Measurements from ENCODE around the gene ICE2.

- TF ChIP-seq CTCF (conservative IDR thresholded peaks at IDR 0.05; ENCODE audit: low read depth in 2 of 2), result no peak
- no peak for TF ChIP-seq EZH2phosphoT487 (IDR thresholded peaks at IDR 0.05; ENCODE audit: unreplicated experiment)
- TF ChIP-seq ETS1 (IDR thresholded peaks at IDR 0.05), result no peak
- TF ChIP-seq EZH2 (IDR thresholded peaks at IDR 0.05; ENCODE audit: low read depth, unreplicated experiment), result no peak
- no peak for TF ChIP-seq POLR2AphosphoS5 (IDR thresholded peaks at IDR 0.05; ENCODE audit: low read depth)
- TF ChIP-seq REST (IDR thresholded peaks at IDR 0.05; ENCODE audit: unreplicated experiment), result no peak
- no peak for TF ChIP-seq CREB1 (CRISPR knock-in tag; IDR thresholded peaks at IDR 0.05; ENCODE audit: low read depth)
- TF ChIP-seq ZNF331 (CRISPR knock-in tag; IDR thresholded peaks at IDR 0.05; ENCODE audit: low read depth), result no peak
- no peak for TF ChIP-seq JUNB (IDR thresholded peaks at IDR 0.05; ENCODE audit: unreplicated experiment)
- TF ChIP-seq ZNF114 (CRISPR knock-in tag; IDR thresholded peaks at IDR 0.05), result no peak
Observed at GRCh38 chr15:60520013-60520824, 41.3 kb upstream of the ICE2 start.

Measured in GM23338 (cell line).